GM15510 (cell line): ENCODE measurements around the gene ABHD8.
A peak's percentile ranks its signal among the peaks of the same experiment; 100 is the strongest.

Experiments used
- POLR2A ChIP-seq: IDR thresholded peaks from 3 replicates; pipeline ENCODE4 v1.6.1; 2011; ENCODE audit warnings: borderline replicate concordance; ENCODE audit not compliant: insufficient read length; ENCODE audit errors: extremely low read depth

ABHD8 gene, protein sequence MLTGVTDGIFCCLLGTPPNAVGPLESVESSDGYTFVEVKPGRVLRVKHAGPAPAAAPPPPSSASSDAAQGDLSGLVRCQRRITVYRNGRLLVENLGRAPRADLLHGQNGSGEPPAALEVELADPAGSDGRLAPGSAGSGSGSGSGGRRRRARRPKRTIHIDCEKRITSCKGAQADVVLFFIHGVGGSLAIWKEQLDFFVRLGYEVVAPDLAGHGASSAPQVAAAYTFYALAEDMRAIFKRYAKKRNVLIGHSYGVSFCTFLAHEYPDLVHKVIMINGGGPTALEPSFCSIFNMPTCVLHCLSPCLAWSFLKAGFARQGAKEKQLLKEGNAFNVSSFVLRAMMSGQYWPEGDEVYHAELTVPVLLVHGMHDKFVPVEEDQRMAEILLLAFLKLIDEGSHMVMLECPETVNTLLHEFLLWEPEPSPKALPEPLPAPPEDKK

DNA sequence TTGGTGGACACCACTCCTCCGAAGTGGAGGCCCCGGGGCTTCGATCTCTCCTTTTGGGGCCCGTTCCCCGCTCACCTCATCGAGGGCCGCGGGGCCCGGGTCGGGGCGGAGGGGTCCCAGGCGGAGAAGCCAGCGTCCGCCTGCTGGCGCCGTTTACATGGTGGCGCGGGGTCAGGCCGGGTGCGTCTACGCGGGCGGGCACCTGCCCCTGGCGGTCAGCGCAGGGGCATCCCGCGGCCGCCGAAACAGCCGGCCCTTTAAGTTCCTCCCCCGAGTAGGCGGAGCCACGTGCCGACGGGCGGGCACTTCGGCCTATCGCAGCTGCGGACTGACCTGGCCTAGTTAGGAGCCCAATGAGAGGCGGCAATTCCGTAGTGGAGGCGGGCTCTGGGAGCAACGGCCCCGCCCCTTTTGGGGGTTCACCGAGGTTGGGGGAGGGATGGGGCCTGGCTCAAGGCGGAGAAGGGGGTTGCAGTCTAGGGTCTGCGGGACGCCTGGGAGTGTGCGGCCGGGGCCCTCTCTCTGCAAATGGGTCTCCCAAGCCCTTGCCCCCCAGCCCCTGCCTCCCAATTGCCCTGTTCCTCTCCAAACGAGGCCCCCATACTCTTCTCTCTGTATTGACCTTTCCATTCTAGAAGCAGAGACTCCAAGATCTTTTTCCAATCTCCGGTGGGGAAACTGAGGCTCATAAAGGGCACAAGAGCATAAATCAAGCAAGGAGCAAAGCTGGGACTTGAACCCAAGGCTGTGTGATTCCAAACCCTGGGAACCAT lies at the start of gene ABHD8:
ABHD8 (minus strand) TSS at position 259 of the 773 bp plus-strand sequence. CDS start 1,809 bp downstream, outside the sequence.
- TF ChIP-seq POLR2A = peak; percentile 52

DNA sequence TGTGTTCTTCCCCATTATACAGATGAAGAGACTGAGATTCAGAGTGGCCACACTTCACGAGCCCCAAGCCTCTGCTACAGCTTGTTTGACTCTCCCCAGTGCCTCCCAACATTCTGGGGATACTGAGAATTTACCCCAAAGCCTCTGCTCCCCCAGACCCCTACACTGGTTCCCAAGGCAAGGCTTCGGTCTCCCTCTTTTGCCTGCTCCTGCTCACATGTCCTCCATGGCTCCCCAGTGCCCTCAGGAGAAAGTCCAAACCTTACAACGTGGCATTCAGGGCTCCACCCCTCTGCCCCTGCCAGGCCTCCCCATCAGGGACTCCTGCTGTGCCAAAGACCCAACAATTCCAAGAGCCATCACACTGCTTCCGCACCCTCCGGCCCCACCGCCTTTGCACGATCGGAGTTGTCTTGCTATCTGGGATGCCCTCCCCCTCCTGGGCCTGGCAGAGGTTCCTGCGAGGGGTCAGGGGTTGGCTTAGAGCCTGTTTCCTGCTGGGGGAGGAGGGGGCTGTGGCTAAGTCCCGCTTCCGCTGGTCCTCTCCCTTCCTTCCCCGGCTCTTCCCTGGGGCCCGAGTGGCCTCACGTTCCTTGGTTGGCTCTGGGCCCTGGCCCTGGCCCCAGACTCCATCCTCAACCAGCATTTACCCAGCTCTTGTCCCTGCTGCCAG lies 49.5 kb upstream of the ABHD8 start:
- no peak for TF ChIP-seq POLR2A

DNA sequence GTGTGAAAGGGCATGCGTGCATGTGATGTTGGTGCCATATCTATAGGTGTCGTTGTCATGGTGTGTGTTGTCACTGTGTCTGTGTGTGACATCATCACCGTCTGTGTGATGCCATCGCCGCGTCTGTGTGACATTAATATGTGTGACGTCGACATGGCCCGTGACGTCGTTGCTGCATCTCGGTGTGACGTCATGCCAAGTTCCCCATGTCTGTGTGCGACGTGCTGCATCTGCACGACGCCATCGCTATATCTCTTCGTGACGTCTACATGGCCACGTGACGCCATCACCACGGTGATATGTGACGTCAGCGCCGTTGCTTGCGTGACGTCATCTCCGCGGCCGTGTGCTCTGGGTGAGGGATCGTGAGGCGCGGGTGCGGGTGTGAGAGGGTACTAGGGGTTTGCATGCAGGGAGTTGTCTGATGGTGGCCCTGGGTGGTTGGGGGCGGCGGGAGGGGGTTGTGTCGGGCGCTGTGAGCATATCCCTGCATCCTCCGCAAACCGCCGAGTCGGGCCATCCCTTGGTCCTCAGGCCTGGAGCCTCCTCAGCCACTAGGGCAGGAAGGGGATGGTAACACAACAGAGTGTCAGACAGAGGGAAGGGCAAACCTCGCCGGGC lies 48.7 kb upstream of the ABHD8 start:
- TF ChIP-seq POLR2A = no peak

GRCh38 chr19:17348700-17349099 lies 45.5 kb upstream of the ABHD8 start:
- no peak for TF ChIP-seq POLR2A

DNA sequence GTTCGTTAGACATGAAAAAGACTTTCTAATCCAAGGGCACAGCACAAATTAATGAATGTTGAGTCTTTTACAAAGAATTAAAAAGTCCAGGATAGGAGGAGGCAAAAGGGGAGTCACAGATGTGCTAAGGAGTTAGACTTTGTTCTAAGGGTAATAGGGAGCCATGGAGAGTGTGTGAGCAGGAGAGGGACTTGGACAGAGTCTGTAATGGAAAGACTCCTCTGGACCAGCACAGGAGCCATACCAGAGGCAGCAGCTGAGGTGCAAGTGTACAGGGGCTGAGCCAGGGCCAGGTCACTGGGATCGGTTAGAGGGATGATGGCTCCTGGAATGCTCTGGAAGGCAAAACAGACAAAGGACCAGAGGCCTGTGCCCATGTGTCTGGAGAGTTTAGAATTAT lies 44.7 kb upstream of the ABHD8 start:
- no peak for TF ChIP-seq POLR2A

- TF ChIP-seq POLR2A = no peak
Observed at GRCh38 chr19:17347361-17347760, 44.1 kb upstream of the ABHD8 start.

DNA sequence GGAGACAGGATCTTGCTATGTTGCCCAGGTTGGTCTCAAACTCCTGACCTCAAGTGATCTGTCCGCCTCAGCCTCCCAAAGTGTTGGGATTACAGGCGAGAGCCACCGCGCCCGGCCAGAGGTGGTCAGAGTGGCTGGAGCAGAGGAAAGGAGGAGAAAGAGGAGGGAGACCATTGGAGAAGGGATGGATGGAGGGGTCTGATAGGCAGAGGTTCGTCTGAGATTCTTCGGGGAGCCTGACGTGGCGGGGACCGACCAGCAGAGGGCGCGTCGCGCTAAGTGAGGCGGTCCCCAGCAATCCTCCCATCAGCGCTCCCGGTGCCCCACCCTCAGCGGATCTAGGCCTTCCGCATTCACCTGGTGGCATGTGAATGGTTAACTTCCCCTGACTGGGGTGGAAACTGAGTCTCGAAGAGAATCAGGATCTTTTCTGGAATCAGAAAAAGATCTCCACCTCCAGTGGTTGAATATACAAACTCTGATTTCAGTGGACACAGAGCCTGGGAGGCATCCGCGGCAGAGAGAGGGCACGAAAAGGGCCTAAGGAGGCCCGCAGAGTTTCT lies 43.0 kb upstream of the ABHD8 start:
- no peak for TF ChIP-seq POLR2A

GRCh38 chr19:17341845-17342244 lies 38.6 kb upstream of the ABHD8 start:
- no peak for TF ChIP-seq POLR2A

- no peak for TF ChIP-seq POLR2A
Observed at GRCh38 chr19:17341386-17341785, 38.2 kb upstream of the ABHD8 start.

DNA sequence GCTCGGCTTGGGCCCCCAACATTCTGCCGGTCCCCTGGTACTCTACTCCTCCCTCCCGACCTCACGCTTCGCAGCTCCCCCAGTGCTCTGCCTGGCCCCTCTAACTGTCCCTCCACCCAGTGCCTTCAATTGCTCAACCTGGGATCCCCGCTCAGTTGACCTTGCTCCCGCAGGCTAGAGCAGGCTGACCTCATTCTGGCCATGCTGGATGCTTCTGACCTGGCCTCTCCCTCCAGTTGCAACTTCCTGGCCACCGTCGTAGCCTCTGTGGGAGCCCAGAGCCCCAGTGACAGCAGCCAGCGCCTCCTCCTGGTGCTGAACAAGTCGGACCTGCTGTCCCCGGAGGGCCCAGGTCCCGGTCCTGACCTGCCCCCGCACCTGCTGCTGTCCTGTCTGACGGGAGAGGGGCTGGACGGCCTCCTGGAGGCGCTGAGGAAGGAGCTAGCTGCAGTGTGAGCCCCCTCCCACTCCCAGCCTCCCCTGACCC lies 37.7 kb upstream of the ABHD8 start:
- no peak for TF ChIP-seq POLR2A

- no peak for TF ChIP-seq POLR2A
Observed at GRCh38 chr19:17340302-17340870, 37.2 kb upstream of the ABHD8 start.

DNA sequence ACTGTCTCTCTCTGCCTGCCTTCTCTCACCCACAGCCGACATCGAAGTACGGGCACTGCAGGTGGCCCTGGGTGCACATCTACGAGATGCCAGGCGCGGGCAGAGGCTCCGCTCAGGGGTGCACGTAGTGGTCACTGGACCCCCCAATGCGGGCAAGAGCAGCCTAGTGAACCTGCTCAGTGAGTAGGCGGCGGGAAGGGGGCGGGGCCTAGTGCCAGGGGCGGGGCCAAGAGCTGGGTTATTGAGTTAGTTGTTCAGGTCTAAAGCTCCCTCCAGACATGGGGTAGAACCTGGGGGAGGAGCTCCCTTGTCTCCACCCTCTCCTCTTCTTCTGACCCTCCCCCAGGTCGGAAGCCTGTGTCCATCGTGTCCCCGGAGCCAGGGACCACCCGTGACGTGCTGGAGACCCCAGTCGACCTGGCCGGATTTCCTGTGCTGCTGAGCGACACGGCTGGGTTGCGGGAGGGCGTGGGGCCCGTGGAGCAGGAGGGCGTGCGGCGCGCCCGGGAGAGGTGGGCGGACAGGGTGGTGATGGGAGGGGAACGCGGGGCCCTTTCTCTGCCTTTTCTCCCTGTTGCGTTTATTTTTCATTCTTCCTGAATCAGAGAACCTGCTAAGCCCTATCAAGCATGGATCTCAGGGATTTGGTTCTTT lies 36.0 kb upstream of the ABHD8 start:
- no peak for TF ChIP-seq POLR2A

DNA sequence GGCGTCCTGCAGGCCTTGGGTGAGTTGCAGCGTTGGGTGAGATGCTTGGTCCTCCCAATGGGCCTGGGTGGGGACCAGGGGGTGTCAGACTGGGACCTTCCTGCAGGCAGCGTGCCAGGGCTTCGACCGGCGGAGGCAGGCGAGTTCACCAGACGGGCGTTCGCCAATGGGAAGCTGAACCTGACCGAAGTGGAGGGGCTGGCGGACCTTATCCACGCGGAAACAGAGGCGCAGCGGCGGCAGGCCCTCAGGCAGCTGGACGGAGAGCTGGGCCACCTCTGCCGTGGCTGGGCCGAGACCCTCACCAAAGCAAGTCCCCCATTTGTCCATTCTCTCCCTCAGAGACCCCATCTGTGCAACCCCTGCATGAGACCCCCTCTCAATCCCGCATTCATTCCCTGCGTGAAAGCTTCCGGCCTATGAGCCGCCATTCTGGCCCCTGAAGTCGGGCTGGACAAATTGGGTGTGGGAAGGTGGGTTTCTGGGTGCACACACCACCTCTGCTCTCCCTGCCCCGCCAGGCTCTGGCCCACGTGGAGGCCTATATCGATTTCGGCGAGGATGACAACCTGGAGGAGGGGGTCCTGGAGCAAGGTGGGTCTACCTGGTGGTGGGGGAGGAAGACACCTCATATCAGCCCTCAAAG lies 35.3 kb upstream of the ABHD8 start:
- TF ChIP-seq POLR2A = no peak

- no peak for TF ChIP-seq POLR2A
Observed at GRCh38 chr19:17337675-17338432, 34.6 kb upstream of the ABHD8 start.
